ENCODE results near the gene STMN3.

- no peak for TF ChIP-seq CTCF (IDR thresholded peaks at IDR 0.05)
- TF ChIP-seq POLR2A (IDR thresholded peaks at IDR 0.05): no peak
Measured at GRCh38 chr20:63617876-63618265, 35.4 kb downstream of the STMN3 start.

All from thyroid gland (tissue), 4 donors.